Left lung (tissue), 10 donors: ENCODE measurements around the gene ZNF423. TPM values are rescaled to one million over a fixed set of nuclear protein-coding genes. Genes with fewer than 3 reads are reported as not detected.

Experiments
- ATAC-seq: fragments of 200-7000 bp; cut with Tn5 transposase; one replicate; pipeline ENCODE4 v1.9.1; 2020; ENCODE audit warnings: moderate library complexity
- DNase-seq, 4 donors: peaks; one replicate each; pipeline ENCODE4 v3.0.0-alpha.2; 2013 to 2020
- H3K27ac ChIP-seq, 2 donors: fragments of 200-600 bp; sonication (generic) in 1 of 2; one replicate each; pipeline versions ENCODE4 v1.5.0 to v1.8.0; 2020 to 2021
- H3K27me3 ChIP-seq, 2 donors: fragments of 200-600 bp; sonication (generic) in 1 of 2; one replicate each; pipeline versions ENCODE4 v1.5.0 to v1.8.0; 2020 to 2021
- H3K36me3 ChIP-seq, 2 donors: fragments of 200-600 bp; sonication (generic) in 1 of 2; one replicate each; pipeline versions ENCODE4 v1.5.0 to v1.8.0; 2020 to 2021
- H3K4me1 ChIP-seq, 2 donors: fragments of 200-600 bp; one replicate each; pipeline ENCODE4 v1.8.0; 2021
- H3K4me3 ChIP-seq, 2 donors: fragments of 200-600 bp; sonication (generic) in 1 of 2; one replicate each; pipeline versions ENCODE4 v1.5.0 to v1.8.0; 2020 to 2021; ENCODE audit warnings: mild to moderate bottlenecking in 1 of 2
- H3K9me3 ChIP-seq, 2 donors: fragments of 200-600 bp; sonication (generic) in 1 of 2; one replicate each; pipeline versions ENCODE4 v1.5.0 to v1.8.0; 2020 to 2021
- intact Hi-C, 2 donors: fragments of 100-400 bp; cut with DNase I; formaldehyde crosslinking; loops; one replicate each; pipeline versions ENCODE4 v1.11.2 to v1.14.2; 2022
- polyA plus RNA-seq, 6 donors: library from polyadenylated mRNA; unstranded; fragments of 120-200 nt; gene quantifications; one replicate each; pipeline ENCODE4 v1.2.1, GENCODE V29; 2013; ENCODE audit not compliant: insufficient read length in 6 of 6
- total RNA-seq, 2 donors: library from RNA; stranded (reverse); fragmentation: NEBNext Ultra II Directional; extraction: Animal tissue kit (Norgen Biotek cat#: 25700); gene quantifications; one replicate each; pipeline ENCODE4 v1.2.1, GENCODE V29; 2021
- TF ChIP-seq, protein P1 (sequence below), 2 donors: fragments of 200-600 bp; sonication (generic) in 1 of 2; IDR thresholded peaks; one replicate each; pipeline versions ENCODE4 v1.5.0 to v1.8.0; 2021; ENCODE audit warnings: antibody characterized with exemption in 2 of 2
- donor health status: DM: no; HTN: yes; CAD: no.
- donor health status: DM: no; HTN: no; CAD: no.

The ZNF423 gene
- total and polyA plus RNA-seq, 8 donors, result 7.8 to 30.5 (median 26.6) TPM

DNA sequence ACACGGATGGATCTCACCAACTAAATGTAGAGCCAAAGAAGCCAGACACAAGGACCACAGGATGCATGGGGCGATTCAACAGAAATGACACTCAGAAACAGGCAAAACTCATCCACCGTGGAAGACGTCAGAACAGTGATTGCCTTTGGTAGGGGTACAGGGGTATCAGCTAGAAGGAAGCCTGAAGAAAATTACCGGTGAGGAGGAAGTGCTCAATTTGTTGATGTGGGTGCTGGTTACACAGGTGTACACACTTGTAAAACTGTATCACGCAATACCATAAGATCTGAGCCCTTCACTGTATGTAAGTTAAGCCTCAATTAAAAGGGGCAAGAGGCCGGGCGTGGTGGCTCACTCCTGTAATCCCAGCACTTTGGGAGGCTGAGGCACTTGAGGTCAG, 256.2 kb downstream of the ZNF423 start:
- H3K4me1 ChIP-seq, result peaks cover 0 to 3% of the 10 kb centered on the region in 2 donors

DNA sequence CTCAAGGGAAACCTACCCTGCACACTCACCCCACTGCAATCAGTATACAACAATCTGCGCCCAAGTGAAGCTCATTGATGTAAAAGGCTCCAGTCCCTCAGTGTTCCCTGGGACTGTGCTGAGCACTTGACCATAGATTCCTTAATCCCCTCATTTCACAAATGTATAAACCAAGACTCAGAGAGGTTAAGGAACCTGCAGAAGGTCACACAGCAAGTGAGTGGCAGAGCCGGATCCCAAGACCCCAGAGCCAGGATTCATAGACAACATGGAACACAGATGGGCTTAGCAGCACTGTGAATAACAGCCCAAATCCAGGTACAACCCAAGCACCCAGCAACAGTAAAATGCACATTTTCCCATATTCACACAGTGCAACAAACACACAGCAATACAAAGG, 256.6 kb downstream of the ZNF423 start:
- ATAC-seq, result no peak
- no peaks in the 10 kb centered on the region for H3K36me3 ChIP-seq
- DNase-seq, result no peak
- intact Hi-C loops, result no loop called here
- H3K4me1 ChIP-seq, result peaks cover 0 to 3% of the 10 kb centered on the region in 2 donors
- TF ChIP-seq, protein P1, sequence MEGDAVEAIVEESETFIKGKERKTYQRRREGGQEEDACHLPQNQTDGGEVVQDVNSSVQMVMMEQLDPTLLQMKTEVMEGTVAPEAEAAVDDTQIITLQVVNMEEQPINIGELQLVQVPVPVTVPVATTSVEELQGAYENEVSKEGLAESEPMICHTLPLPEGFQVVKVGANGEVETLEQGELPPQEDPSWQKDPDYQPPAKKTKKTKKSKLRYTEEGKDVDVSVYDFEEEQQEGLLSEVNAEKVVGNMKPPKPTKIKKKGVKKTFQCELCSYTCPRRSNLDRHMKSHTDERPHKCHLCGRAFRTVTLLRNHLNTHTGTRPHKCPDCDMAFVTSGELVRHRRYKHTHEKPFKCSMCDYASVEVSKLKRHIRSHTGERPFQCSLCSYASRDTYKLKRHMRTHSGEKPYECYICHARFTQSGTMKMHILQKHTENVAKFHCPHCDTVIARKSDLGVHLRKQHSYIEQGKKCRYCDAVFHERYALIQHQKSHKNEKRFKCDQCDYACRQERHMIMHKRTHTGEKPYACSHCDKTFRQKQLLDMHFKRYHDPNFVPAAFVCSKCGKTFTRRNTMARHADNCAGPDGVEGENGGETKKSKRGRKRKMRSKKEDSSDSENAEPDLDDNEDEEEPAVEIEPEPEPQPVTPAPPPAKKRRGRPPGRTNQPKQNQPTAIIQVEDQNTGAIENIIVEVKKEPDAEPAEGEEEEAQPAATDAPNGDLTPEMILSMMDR (IDR thresholded peaks at IDR 0.05), result no peak
- no peak overlapping the region for H3K4me3 ChIP-seq
- no peaks in the 10 kb centered on the region for H3K9me3 ChIP-seq
- H3K27ac ChIP-seq, result no peak overlapping the region
- no peaks in the 10 kb centered on the region for H3K27me3 ChIP-seq

More for the DNA sequence above, 256.2 kb downstream of the ZNF423 start:
- DNase-seq, result no peak
- intact Hi-C loops, result no loop called here
- H3K36me3 ChIP-seq, result no peaks in the 10 kb centered on the region
- no peaks in the 10 kb centered on the region for H3K9me3 ChIP-seq
- no peak overlapping the region for H3K4me3 ChIP-seq
- TF ChIP-seq, protein P1 (IDR thresholded peaks at IDR 0.05), result no peak
- no peak for ATAC-seq
- no peaks in the 10 kb centered on the region for H3K27me3 ChIP-seq
- H3K27ac ChIP-seq, result no peak overlapping the region

- H3K4me3 ChIP-seq, result no peak overlapping the region
- no peaks in the 10 kb centered on the region for H3K9me3 ChIP-seq
- TF ChIP-seq, protein P1 (IDR thresholded peaks at IDR 0.05), result no peak
- intact Hi-C loops, result no loop called here
- ATAC-seq (no peak), DNase-seq (no peak)
- no peaks in the 10 kb centered on the region for H3K27me3 ChIP-seq
- no peaks in the 10 kb centered on the region for H3K36me3 ChIP-seq
- H3K4me1 ChIP-seq, result peaks cover 0 to 3% of the 10 kb centered on the region in 2 donors
- H3K27ac ChIP-seq, result no peak overlapping the region
Observed at GRCh38 chr16:49598383-49599170, 257.3 kb downstream of the ZNF423 start.

GRCh38 chr16:49597796-49598195, 258.1 kb downstream of the ZNF423 start:
- peaks cover 0 to 3% of the 10 kb centered on the region in 2 donors for H3K4me1 ChIP-seq
- TF ChIP-seq, protein P1 (IDR thresholded peaks at IDR 0.05), result no peak
- no peaks in the 10 kb centered on the region for H3K36me3 ChIP-seq
- H3K9me3 ChIP-seq, result no peaks in the 10 kb centered on the region
- DNase-seq, result no peak
- no peak overlapping the region for H3K4me3 ChIP-seq
- intact Hi-C loops, result no loop called here
- ATAC-seq, result no peak
- H3K27ac ChIP-seq, result no peak overlapping the region
- no peaks in the 10 kb centered on the region for H3K27me3 ChIP-seq

- ATAC-seq (no peak), DNase-seq (no peak)
- Histone ChIP-seq H3K4me3 (no peak overlapping the region), H3K9me3 (no peaks in the 10 kb centered on the region), H3K4me1 (peaks cover 0 to 3% of the 10 kb centered on the region in 2 donors), H3K27ac (no peak overlapping the region), H3K36me3 (no peaks in the 10 kb centered on the region), H3K27me3 (no peaks in the 10 kb centered on the region)
- intact Hi-C loops, result no loop called here
- TF ChIP-seq, protein P1 (IDR thresholded peaks at IDR 0.05), result no peak
Observed at GRCh38 chr16:49596648-49597291, 259.1 kb downstream of the ZNF423 start.
